Breast epithelium (tissue), 4 donors: Measurements from ENCODE around the gene SNTG2. TPM values are rescaled to one million over a fixed set of nuclear protein-coding genes. Genes with fewer than 3 reads are reported as not detected.

Experiments used
- DNase-seq, 2 donors: peaks; one replicate each; pipeline ENCODE4 v3.0.0-alpha.2; 2019; ENCODE audit warnings: low spot score in 2 of 2
- H3K27ac ChIP-seq, 2 donors: fragments of 200-600 bp; sonication (generic) in 1 of 2; one replicate each; pipeline ENCODE4 v1.5.1; 2016 to 2019; ENCODE audit warnings: mild to moderate bottlenecking in 1 of 2
- H3K27me3 ChIP-seq, 2 donors: fragments of 200-600 bp; sonication (generic) in 1 of 2; one replicate each; pipeline versions ENCODE4 v1.5.1 to v1.6.0; 2017 to 2019; ENCODE audit warnings: control low read depth in 1 of 2, mild to moderate bottlenecking in 1 of 2
- H3K36me3 ChIP-seq: fragments of 200-600 bp; one replicate; pipeline ENCODE4 v1.5.1; 2019
- H3K4me1 ChIP-seq, 2 donors: fragments of 200-600 bp; sonication (generic); one replicate each; pipeline ENCODE4 v1.5.1; 2016 to 2019; ENCODE audit warnings: control low read depth in 1 of 2
- H3K4me3 ChIP-seq, 3 donors: fragments of 200-600 bp; sonication (generic); 1 replicate in 2 of 3; 2 replicates in 1 of 3; pipeline ENCODE4 v1.5.1; 2016 to 2019; ENCODE audit warnings: mild to moderate bottlenecking in 3 of 3, moderate library complexity in 2 of 3
- H3K9me3 ChIP-seq, 2 donors: fragments of 200-600 bp; sonication (generic) in 1 of 2; one replicate each; pipeline ENCODE4 v1.5.1; 2016 to 2019; ENCODE audit warnings: control low read depth in 1 of 2
- POLR2A ChIP-seq: fragments of 450-650 bp; IDR thresholded peaks from one replicate; pipeline ENCODE4 v1.6.1; 2016; ENCODE audit warnings: antibody characterized with exemption, mild to moderate bottlenecking, moderate library complexity
- POLR2AphosphoS5 ChIP-seq, 3 donors: sonication (generic); formaldehyde crosslinking; IDR thresholded peaks; one replicate each; pipeline ENCODE4 v1.6.1; 2017; ENCODE audit warnings: antibody characterized with exemption in 3 of 3
- intact Hi-C: fragments of 100-400 bp; cut with DNase I; formaldehyde crosslinking; loops from one replicate; pipeline ENCODE4 v1.15.1; 2023; ENCODE audit warnings: low total_unique reads
- total RNA-seq, 3 donors: library from RNA; depleted of rRNA; stranded (reverse); fragments of >200 nt; gene quantifications; one replicate each; pipeline ENCODE4 v1.1.0, GENCODE V29; 2016
- TF ChIP-seq, protein P1 (sequence below), 3 donors: fragments of 450-650 bp; IDR thresholded peaks; one replicate each; pipeline ENCODE4 v1.5.1; 2016 to 2017; ENCODE audit warnings: antibody characterized with exemption in 3 of 3, mild to moderate bottlenecking in 3 of 3, moderate library complexity in 3 of 3

SNTG2 gene
- total RNA-seq, 3 donors from 2014 or later, result 4.6 to 7.4 (median 6.0) TPM

DNA sequence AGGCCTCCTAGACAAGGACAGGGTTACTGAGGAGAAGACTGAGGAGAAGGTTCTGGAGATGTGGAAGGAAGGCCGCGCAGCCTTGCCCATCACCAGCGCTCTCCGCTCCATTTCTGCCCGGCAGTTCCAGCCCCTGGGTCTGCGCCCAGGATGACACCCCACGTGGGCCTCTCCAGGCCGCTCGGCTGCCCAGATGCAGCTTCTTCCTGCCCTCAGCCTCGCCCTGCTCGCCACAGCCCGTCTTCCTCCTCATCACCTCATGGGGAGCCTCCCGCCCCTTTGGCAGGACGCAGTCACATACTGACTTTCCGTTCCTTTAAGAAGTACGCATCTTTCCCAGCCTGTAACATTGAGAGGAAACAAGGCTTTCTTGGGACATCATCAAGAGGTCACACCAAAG, 37.1 kb downstream of the SNTG2 start:
- intact Hi-C loops, result no loop called here
- H3K27me3 ChIP-seq, result peaks cover 0 to 9% of the 10 kb centered on the region in 2 donors
- TF ChIP-seq POLR2A (no peak), POLR2AphosphoS5 (IDR thresholded peaks at IDR 0.05) (no peak)
- TF ChIP-seq, protein P1, sequence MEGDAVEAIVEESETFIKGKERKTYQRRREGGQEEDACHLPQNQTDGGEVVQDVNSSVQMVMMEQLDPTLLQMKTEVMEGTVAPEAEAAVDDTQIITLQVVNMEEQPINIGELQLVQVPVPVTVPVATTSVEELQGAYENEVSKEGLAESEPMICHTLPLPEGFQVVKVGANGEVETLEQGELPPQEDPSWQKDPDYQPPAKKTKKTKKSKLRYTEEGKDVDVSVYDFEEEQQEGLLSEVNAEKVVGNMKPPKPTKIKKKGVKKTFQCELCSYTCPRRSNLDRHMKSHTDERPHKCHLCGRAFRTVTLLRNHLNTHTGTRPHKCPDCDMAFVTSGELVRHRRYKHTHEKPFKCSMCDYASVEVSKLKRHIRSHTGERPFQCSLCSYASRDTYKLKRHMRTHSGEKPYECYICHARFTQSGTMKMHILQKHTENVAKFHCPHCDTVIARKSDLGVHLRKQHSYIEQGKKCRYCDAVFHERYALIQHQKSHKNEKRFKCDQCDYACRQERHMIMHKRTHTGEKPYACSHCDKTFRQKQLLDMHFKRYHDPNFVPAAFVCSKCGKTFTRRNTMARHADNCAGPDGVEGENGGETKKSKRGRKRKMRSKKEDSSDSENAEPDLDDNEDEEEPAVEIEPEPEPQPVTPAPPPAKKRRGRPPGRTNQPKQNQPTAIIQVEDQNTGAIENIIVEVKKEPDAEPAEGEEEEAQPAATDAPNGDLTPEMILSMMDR (IDR thresholded peaks at IDR 0.05), result no peak
- H3K27ac ChIP-seq, result no peak overlapping the region
- no peak overlapping the region for H3K4me3 ChIP-seq
- H3K36me3 ChIP-seq, result no peaks in the 10 kb centered on the region
- DNase-seq, result no peak
- H3K4me1 ChIP-seq, result no peaks in the 10 kb centered on the region
- no peaks in the 10 kb centered on the region for H3K9me3 ChIP-seq

DNA sequence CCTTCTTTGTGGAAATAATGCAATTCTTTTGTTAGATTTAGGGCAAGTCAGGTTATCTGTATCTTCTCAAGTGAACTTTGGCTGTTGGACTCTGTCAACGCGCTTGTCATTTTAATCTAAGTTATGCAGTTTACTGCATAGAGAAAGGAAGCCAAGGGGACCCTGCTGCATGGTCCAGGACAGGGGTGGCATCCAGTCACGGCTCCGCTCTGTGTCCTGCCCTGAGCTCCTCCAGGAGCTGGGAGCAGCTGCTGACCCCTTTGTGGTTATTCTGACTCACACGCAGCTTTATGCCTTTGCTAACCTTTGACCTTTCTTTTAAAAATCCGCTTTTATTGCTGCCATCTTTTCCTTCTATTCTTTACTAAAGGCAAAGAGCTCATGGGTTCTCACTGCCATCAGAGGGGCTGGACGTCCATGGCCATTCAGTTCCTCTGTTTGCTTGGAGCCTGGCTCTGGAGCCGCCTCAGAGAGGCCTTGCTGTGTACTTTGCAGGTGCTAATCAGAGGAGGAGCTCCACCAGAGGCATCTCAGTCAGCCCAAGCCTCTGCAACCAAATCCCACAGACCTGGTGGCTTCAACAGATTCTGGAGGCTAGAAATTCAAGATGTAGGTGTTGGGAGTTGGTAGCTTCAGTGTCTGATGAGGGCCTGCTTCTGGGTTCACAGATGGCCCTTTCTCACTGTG, 39.3 kb downstream of the SNTG2 start:
- Histone ChIP-seq H3K9me3 (no peaks in the 10 kb centered on the region), H3K27me3 (no peaks in the 10 kb centered on the region), H3K4me3 (no peak overlapping the region), H3K36me3 (no peaks in the 10 kb centered on the region), H3K4me1 (no peaks in the 10 kb centered on the region), H3K27ac (no peak overlapping the region)
- no peak for TF ChIP-seq POLR2AphosphoS5 (IDR thresholded peaks at IDR 0.05)
- TF ChIP-seq, protein P1 (IDR thresholded peaks at IDR 0.05), result no peak
- TF ChIP-seq POLR2A, result no peak
- no peak for DNase-seq
- intact Hi-C loops, result no loop called here

DNA sequence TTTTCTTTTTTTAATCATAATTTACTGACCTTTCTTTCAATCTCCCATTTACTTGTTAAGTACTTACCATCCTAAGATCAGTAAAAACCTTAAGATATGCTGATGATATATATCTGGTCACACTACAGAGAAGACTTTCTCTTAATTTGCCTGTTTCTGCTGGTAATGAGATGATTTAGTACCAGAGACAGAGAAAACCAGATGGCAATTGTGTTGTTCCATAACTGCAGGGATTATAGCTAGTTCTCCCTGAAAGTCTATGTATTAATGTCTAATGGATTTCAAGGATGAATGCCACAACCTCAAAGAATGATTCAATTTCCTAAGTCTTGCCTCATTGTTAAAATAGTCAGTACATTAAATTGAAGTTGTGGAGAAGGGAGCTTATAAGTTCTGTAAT, 40.3 kb downstream of the SNTG2 start:
- Histone ChIP-seq H3K36me3 (no peaks in the 10 kb centered on the region), H3K27me3 (no peaks in the 10 kb centered on the region), H3K4me1 (no peaks in the 10 kb centered on the region), H3K27ac (no peak overlapping the region), H3K9me3 (no peaks in the 10 kb centered on the region), H3K4me3 (no peak overlapping the region)
- intact Hi-C loops, result no loop called here
- TF ChIP-seq POLR2A (no peak), POLR2AphosphoS5 (IDR thresholded peaks at IDR 0.05) (no peak)
- TF ChIP-seq, protein P1 (IDR thresholded peaks at IDR 0.05), result no peak
- no peak for DNase-seq

DNA sequence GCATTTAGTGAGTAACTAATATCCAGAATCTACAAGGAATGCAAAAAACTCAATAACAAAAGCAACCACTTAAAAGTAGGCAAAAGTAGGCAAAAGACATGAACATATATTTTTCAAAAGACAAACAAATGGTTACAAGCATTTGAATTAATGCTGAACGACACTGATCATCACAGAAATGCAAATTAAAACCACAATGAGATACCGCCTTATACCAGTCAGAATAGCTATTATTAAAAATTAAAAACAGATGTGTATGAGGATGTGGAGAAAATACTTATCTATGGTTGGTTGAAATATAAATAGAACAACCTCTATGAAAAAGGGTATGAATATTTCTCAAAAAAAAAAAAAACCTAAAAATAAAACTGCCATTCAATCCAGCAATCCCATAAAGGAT, 51.7 kb downstream of the SNTG2 start:
- Histone ChIP-seq H3K36me3 (no peaks in the 10 kb centered on the region), H3K27ac (no peak overlapping the region), H3K27me3 (peaks cover 0 to 4% of the 10 kb centered on the region in 2 donors), H3K4me3 (no peak overlapping the region), H3K4me1 (no peaks in the 10 kb centered on the region), H3K9me3 (no peaks in the 10 kb centered on the region)
- intact Hi-C loops, result no loop called here
- TF ChIP-seq POLR2A, result no peak
- no peak for TF ChIP-seq POLR2AphosphoS5 (IDR thresholded peaks at IDR 0.05)
- TF ChIP-seq, protein P1 (IDR thresholded peaks at IDR 0.05), result no peak
- no peak for DNase-seq

DNA sequence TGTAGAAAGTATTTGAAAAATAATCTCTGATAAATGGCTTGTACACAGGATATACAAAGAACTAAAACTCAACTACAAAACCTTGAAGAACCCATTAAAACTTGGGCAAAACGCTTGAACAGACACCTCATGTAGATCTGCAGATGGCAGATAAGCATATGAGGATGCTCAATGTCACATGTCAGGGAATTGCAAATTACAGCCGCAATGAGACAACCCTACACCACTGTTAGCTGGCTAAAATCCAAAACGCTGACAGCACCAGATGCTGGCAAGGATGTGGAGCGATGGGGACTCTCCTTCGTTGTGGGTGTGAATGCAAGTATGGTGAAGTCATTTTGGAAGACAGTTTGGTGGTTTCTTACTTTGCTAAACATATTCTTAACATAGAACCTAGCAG, 53.7 kb downstream of the SNTG2 start:
- Histone ChIP-seq H3K27ac (no peak overlapping the region), H3K4me3 (no peak overlapping the region), H3K27me3 (no peaks in the 10 kb centered on the region), H3K4me1 (no peaks in the 10 kb centered on the region), H3K36me3 (no peaks in the 10 kb centered on the region), H3K9me3 (no peaks in the 10 kb centered on the region)
- TF ChIP-seq, protein P1 (IDR thresholded peaks at IDR 0.05), result no peak
- no peak for TF ChIP-seq POLR2A
- no peak for TF ChIP-seq POLR2AphosphoS5 (IDR thresholded peaks at IDR 0.05)
- no peak for DNase-seq
- intact Hi-C loops, result no loop called here
